Measurements from ENCODE around the gene GGACT. TPM values are rescaled to one million over a fixed set of nuclear protein-coding genes. Genes with fewer than 3 reads are reported as not detected.
"Not testable (repeated sequence)": the region's sequence is repeated elsewhere in the genome, so short reads cannot be mapped to it uniquely, and the experiment has no call there.

Gene GGACT
- polyA plus RNA-seq, 3 donors, result 1.7 to 8.3 (median 6.5) TPM

DNA sequence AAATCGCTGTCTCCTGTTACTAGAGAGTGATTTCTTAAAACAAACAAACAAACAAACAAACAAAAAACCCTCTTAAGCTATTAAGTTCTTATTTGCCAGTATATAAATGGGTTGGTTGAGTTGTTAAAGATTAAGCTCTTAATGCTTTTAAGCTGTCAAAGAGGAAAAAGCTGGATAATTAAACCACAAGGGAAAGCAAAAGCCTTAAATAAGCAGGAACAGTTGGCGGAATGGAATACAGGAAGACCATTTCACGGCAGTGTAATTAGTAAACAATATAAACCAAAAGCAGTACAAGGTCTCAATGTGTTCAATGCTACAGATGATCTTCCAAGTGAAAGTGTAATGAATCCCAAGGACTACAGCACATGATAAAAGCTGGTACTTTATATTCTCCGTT, 32.2 kb upstream of the GGACT start:
- no peak overlapping the region for H3K9ac ChIP-seq (ENCODE audit: insufficient read depth, low read length, poor library complexity, severe bottlenecking)
- TF ChIP-seq, protein P1, sequence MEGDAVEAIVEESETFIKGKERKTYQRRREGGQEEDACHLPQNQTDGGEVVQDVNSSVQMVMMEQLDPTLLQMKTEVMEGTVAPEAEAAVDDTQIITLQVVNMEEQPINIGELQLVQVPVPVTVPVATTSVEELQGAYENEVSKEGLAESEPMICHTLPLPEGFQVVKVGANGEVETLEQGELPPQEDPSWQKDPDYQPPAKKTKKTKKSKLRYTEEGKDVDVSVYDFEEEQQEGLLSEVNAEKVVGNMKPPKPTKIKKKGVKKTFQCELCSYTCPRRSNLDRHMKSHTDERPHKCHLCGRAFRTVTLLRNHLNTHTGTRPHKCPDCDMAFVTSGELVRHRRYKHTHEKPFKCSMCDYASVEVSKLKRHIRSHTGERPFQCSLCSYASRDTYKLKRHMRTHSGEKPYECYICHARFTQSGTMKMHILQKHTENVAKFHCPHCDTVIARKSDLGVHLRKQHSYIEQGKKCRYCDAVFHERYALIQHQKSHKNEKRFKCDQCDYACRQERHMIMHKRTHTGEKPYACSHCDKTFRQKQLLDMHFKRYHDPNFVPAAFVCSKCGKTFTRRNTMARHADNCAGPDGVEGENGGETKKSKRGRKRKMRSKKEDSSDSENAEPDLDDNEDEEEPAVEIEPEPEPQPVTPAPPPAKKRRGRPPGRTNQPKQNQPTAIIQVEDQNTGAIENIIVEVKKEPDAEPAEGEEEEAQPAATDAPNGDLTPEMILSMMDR (IDR thresholded peaks at IDR 0.05), result no peak
- WGBS (ENCODE audit: insufficient coverage), result no CpG with 5 or more reads among the region's 4 CpGs
- Mint-ChIP-seq H3K27me3 (ENCODE audit: low read depth in 3 of 3) (no peaks in the 10 kb centered on the region), H3K27ac (no peak overlapping the region), H3K9me3 (peaks cover 7 to 20% (median 12%) of the 10 kb centered on the region in 7 donors), H3K4me1 (no peaks in the 10 kb centered on the region), H3K4me3 (no peak overlapping the region), H3K36me3 (peaks cover 37 to 57% of the 10 kb centered on the region in 2 donors)
- no peak overlapping the region for H3K27ac ChIP-seq (ENCODE audit: low read depth in 1 of 2, low read length in 2 of 2)
- intact Hi-C loops (cut with micrococcal nuclease), result no loop called here
- no peak for DNase-seq
- no peaks in the 10 kb centered on the region for H3K27me3 ChIP-seq (ENCODE audit: control insufficient read depth in 2 of 2, insufficient read depth in 2 of 2, low read length in 2 of 2)
- H3K4me2 ChIP-seq (replicated peaks; ENCODE audit: extremely low read depth, low read length, poor library complexity, severe bottlenecking), result no peak overlapping the region
- H3K36me3 ChIP-seq (replicated peaks in 1 of 2; ENCODE audit: control insufficient read depth in 1 of 2, insufficient read depth in 2 of 2, low read length in 2 of 2), result peaks cover 19 to 41% of the 10 kb centered on the region in 2 donors
- H3K79me2 ChIP-seq (ENCODE audit: insufficient read depth, low read length), result no peaks in the 10 kb centered on the region
- peaks cover 0 to 7% of the 10 kb centered on the region in 2 donors for H3K9me3 ChIP-seq (replicated peaks in 1 of 2; ENCODE audit: control insufficient read depth in 1 of 2, insufficient read depth in 1 of 2, low read length in 2 of 2)
- H3K4me1 ChIP-seq (ENCODE audit: control insufficient read depth in 1 of 2, insufficient read depth in 2 of 2, low read length in 2 of 2), result no peaks in the 10 kb centered on the region
- H2AFZ ChIP-seq (ENCODE audit: insufficient read depth, low read depth, low read length, poor library complexity, severe bottlenecking), result no peak overlapping the region
- H3K4me3 ChIP-seq (replicated peaks in 1 of 3; ENCODE audit: low read depth in 2 of 3, low read length in 3 of 3), result no peak overlapping the region
- no peaks in the 10 kb centered on the region for H4K20me1 ChIP-seq (ENCODE audit: insufficient read depth, low read length)

DNA sequence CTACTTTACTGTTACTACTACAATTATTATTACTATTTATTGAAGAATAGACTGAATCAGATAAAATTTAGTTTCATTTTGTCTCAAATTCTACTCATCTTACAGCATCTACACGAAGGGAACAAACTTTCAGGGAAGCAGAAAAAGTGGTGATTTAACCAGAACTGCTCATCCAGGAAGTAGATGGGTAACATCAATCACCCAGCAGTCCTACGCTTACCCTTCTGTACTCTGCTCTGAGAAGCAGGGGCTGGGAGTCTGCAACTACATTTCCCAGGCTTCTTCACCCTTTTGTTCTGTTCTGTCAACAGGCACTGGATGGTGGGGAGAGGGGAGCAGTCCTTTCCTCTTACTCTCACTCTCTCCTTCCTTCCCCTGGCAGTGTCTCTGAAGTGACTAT, 31.4 kb upstream of the GGACT start:
- intact Hi-C loops (cut with micrococcal nuclease), result no loop called here
- WGBS (ENCODE audit: insufficient coverage), result 60% methylated on average over 1 of the region's 2 CpGs
- H3K9me3 ChIP-seq (replicated peaks in 1 of 2; ENCODE audit: control insufficient read depth in 1 of 2, insufficient read depth in 1 of 2, low read length in 2 of 2), result peaks cover 0 to 7% of the 10 kb centered on the region in 2 donors
- no peak overlapping the region for H3K4me3 Mint-ChIP-seq
- no peaks in the 10 kb centered on the region for H4K20me1 ChIP-seq (ENCODE audit: insufficient read depth, low read length)
- H3K9ac ChIP-seq (ENCODE audit: insufficient read depth, low read length, poor library complexity, severe bottlenecking), result no peak overlapping the region
- H3K36me3 Mint-ChIP-seq, result peaks cover 30 to 49% of the 10 kb centered on the region in 2 donors
- no peaks in the 10 kb centered on the region for H3K4me1 Mint-ChIP-seq
- no peaks in the 10 kb centered on the region for H3K79me2 ChIP-seq (ENCODE audit: insufficient read depth, low read length)
- H3K27ac ChIP-seq (ENCODE audit: low read depth in 1 of 2, low read length in 2 of 2), result no peak overlapping the region
- peak overlapping the region in 1 of 7 donors; percentile 37 for H3K27ac Mint-ChIP-seq
- no peak overlapping the region for H2AFZ ChIP-seq (ENCODE audit: insufficient read depth, low read depth, low read length, poor library complexity, severe bottlenecking)
- no peaks in the 10 kb centered on the region for H3K4me1 ChIP-seq (ENCODE audit: control insufficient read depth in 1 of 2, insufficient read depth in 2 of 2, low read length in 2 of 2)
- DNase-seq, result no peak
- H3K4me3 ChIP-seq (replicated peaks in 1 of 3; ENCODE audit: low read depth in 2 of 3, low read length in 3 of 3), result no peak overlapping the region
- H3K27me3 Mint-ChIP-seq (ENCODE audit: low read depth in 3 of 3), result no peaks in the 10 kb centered on the region
- H3K27me3 ChIP-seq (ENCODE audit: control insufficient read depth in 2 of 2, insufficient read depth in 2 of 2, low read length in 2 of 2), result no peaks in the 10 kb centered on the region
- no peak overlapping the region for H3K4me2 ChIP-seq (replicated peaks; ENCODE audit: extremely low read depth, low read length, poor library complexity, severe bottlenecking)
- H3K9me3 Mint-ChIP-seq, result peaks cover 7 to 20% (median 12%) of the 10 kb centered on the region in 7 donors
- H3K36me3 ChIP-seq (replicated peaks in 1 of 2; ENCODE audit: control insufficient read depth in 1 of 2, insufficient read depth in 2 of 2, low read length in 2 of 2), result peaks cover 13 to 33% of the 10 kb centered on the region in 2 donors
- TF ChIP-seq, protein P1 (IDR thresholded peaks at IDR 0.05), result no peak

DNA sequence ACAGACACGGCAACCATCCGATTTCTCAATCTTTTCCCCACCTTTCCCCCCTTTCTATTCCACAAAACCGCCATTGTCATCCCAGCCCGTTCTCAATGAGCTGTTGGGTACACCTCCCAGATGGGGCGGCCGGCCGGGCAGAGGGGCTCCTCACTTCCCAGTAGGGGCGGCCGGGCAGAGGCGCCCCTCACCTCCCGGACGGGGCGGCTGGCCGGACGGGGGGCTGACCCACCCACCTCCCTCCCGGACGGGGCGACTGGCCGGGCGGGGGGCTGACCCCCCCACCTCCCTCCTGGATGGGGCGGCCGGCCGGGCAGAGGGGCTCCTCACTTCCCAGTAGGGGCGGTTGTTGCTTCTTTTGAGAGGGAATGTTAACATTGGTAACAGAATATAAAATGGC, 30.3 kb upstream of the GGACT start:
- H2AFZ ChIP-seq (ENCODE audit: insufficient read depth, low read depth, low read length, poor library complexity, severe bottlenecking); H3K4me3 ChIP-seq (replicated peaks in 1 of 3; ENCODE audit: low read depth in 2 of 3, low read length in 3 of 3); H3K4me1 Mint-ChIP-seq; H3K27ac Mint-ChIP-seq; H3K4me3 Mint-ChIP-seq; H3K4me1 ChIP-seq (ENCODE audit: control insufficient read depth in 1 of 2, insufficient read depth in 2 of 2, low read length in 2 of 2); DNase-seq; H3K27me3 Mint-ChIP-seq (ENCODE audit: low read depth in 3 of 3); H3K79me2 ChIP-seq (ENCODE audit: insufficient read depth, low read length); H3K9ac ChIP-seq (ENCODE audit: insufficient read depth, low read length, poor library complexity, severe bottlenecking); H3K9me3 ChIP-seq (replicated peaks in 1 of 2; ENCODE audit: control insufficient read depth in 1 of 2, insufficient read depth in 1 of 2, low read length in 2 of 2); H3K27me3 ChIP-seq (ENCODE audit: control insufficient read depth in 2 of 2, insufficient read depth in 2 of 2, low read length in 2 of 2); intact Hi-C loops (cut with micrococcal nuclease); H4K20me1 ChIP-seq (ENCODE audit: insufficient read depth, low read length); H3K27ac ChIP-seq (ENCODE audit: low read depth in 1 of 2, low read length in 2 of 2); H3K4me2 ChIP-seq (replicated peaks; ENCODE audit: extremely low read depth, low read length, poor library complexity, severe bottlenecking): not testable (repeated sequence)
- WGBS (ENCODE audit: insufficient coverage), result no CpG with 5 or more reads among the region's 24 CpGs
- H3K36me3 ChIP-seq (replicated peaks in 1 of 2; ENCODE audit: control insufficient read depth in 1 of 2, insufficient read depth in 2 of 2, low read length in 2 of 2), result peaks cover 10 to 22% of the 10 kb centered on the region in 2 donors
- Mint-ChIP-seq H3K36me3 (peaks cover 23 to 39% of the 10 kb centered on the region in 2 donors), H3K9me3 (peaks cover 7 to 17% (median 11%) of the 10 kb centered on the region in 7 donors)

All from CD14-positive monocyte (primary cell).